Heart left ventricle (tissue), 16 donors: Measurements from ENCODE around the gene BATF3. TPM values are rescaled to one million over a fixed set of nuclear protein-coding genes. Genes with fewer than 3 reads are reported as not detected.

Experiments
- ATAC-seq, 4 donors: fragments of 200-7000 bp; cut with Tn5 transposase; one replicate each; pipeline ENCODE4 v1.9.1; 2020 to 2022; ENCODE audit warnings: moderate library complexity in 4 of 4, mild to moderate bottlenecking in 3 of 4, moderate number of reproducible peaks in 1 of 4
- DNase-seq, 5 donors: peaks; one replicate each; pipeline ENCODE4 v3.0.0-alpha.2; 2020
- H3K27ac ChIP-seq, 12 donors: fragments of 200-600 bp; sonication (generic) in 4 of 12; one replicate each; pipeline versions ENCODE4 v1.5.0 to v1.8.0; 2016 to 2022; ENCODE audit warnings: mild to moderate bottlenecking in 2 of 12
- H3K27me3 ChIP-seq, 9 donors: fragments of 200-600 bp; sonication (generic) in 2 of 9; one replicate each; pipeline versions ENCODE4 v1.5.1 to v1.8.0; 2016 to 2022; ENCODE audit warnings: mild to moderate bottlenecking in 3 of 9
- H3K36me3 ChIP-seq, 9 donors: fragments of 200-600 bp; sonication (generic) in 2 of 9; one replicate each; pipeline versions ENCODE4 v1.5.0 to v1.8.0; 2018 to 2022; ENCODE audit warnings: mild to moderate bottlenecking in 2 of 9
- H3K4me1 ChIP-seq, 12 donors: fragments of 200-600 bp; sonication (generic) in 4 of 12; one replicate each; pipeline versions ENCODE4 v1.5.0 to v1.8.0; 2016 to 2022; ENCODE audit warnings: mild to moderate bottlenecking in 3 of 12
- H3K4me3 ChIP-seq, 12 donors: fragments of 200-600 bp; sonication (generic) in 4 of 12; one replicate each; pipeline versions ENCODE4 v1.5.0 to v1.8.0; 2017 to 2022; ENCODE audit warnings: mild to moderate bottlenecking in 9 of 12, moderate library complexity in 4 of 12
- H3K9me3 ChIP-seq, 12 donors: fragments of 200-600 bp; sonication (generic) in 4 of 12; one replicate each; pipeline versions ENCODE4 v1.5.0 to v1.8.0; 2016 to 2022; ENCODE audit warnings: mild to moderate bottlenecking in 1 of 12
- CTCF ChIP-seq, 12 donors: fragments of 200-600 bp; sonication (generic) in 4 of 12; IDR thresholded peaks; one replicate each; pipeline versions ENCODE4 v1.5.0 to v1.8.0; 2018 to 2022; ENCODE audit warnings: antibody characterized with exemption in 12 of 12, mild to moderate bottlenecking in 5 of 12
- POLR2A ChIP-seq, 2 donors: fragments of 450-650 bp; IDR thresholded peaks; one replicate each; pipeline ENCODE4 v1.6.1; 2017; ENCODE audit warnings: antibody characterized with exemption in 2 of 2, mild to moderate bottlenecking in 2 of 2, moderate library complexity in 2 of 2
- WGBS, 4 donors: extraction: QIAGEN DNeasy Blood & Tissue Kit in 2 of 4; methylation state at CpG; one replicate each; pipeline versions ENCODE4 v1.1.5 to v1.1.7; 2013 to 2018; 5-methylcytosine and 5-hydroxymethylcytosine counted together
- intact Hi-C, 10 donors: fragments of 100-400 bp; cut with DNase I; formaldehyde crosslinking; loops; one replicate each; pipeline versions ENCODE4 v1.11.1 to v1.14.2; 2022
- polyA plus RNA-seq, 2 donors: library from polyadenylated mRNA; stranded (reverse); fragments of 200-250 nt; gene quantifications; one replicate each; pipeline ENCODE4 v1.2.3, GENCODE V29; 2013
- total RNA-seq, 9 donors: library from RNA; depleted of rRNA in 2 of 9; stranded (reverse); fragments of >200 nt in 2 of 9; fragmentation: NEBNext Ultra II Directional in 3 of 9; extraction: Animal tissue kit (Norgen Biotek cat#: 25700) in 3 of 9; gene quantifications; one replicate each; pipeline versions ENCODE4 v1.1.0 to v1.2.4, GENCODE V29; 2016 to 2023
- donor health status: ischemic (EF 13 %, LVEDD 7.1; RV severe dilation, severe dysfunction).
- donor health status: healthy with polysubstance abuse.
- donor health status: DM: no; HTN: yes; CAD: no.
- donor health status: DM: no; HTN: no; CAD: no.
- donor health status: ischemic (EF 25% LVEDD 6.9; RV normal size, moderate dysfunction).
- donor health status: ischemic (EF 25% LVEDD 5.7; RV mildly dilated, moderate dysfunction).
- donor health status: healthy.
- donor health status: DM: yes; HTN: yes; CAD: no.
- donor health status: ischemic (EF 35%, LVEDD 5.7; RV mildly dilated, moderate dysfunction).
- donor health status: nonischemic (EF 11% LVEDD 7.7; RV severe dilation, severe dysfunction).
- donor health status: DM: yes; HTN: yes; CAD: no.
- donor health status: PGD.
- donor health status: ischemic (EF 29% LVEDD 5.4; RV normal size, mild dysfunction).
- donor health status: nonischemic (EF 23%, LVEDD 6.1; RV moderate dilation, normal function).

The BATF3 gene
- total and polyA plus RNA-seq, 11 donors, result 0.50 to 8.9 (median 1.2) TPM; not detected in 1

- no peak for TF ChIP-seq POLR2A (IDR thresholded peaks at IDR 0.05)
- no peak for TF ChIP-seq CTCF (IDR thresholded peaks at IDR 0.05)
- H3K27ac ChIP-seq, result no peak overlapping the region
- intact Hi-C loops, result no loop called here
- no peak for DNase-seq
- no peak for ATAC-seq
- H3K4me1 ChIP-seq, result peaks cover 0 to 6% (median 0%) of the 10 kb centered on the region in 12 donors
- WGBS, 4 donors, result 88 to 96% (median 93%) methylated on average over 4 of the region's 4 CpGs
- no peaks in the 10 kb centered on the region for H3K9me3 ChIP-seq
- H3K36me3 ChIP-seq, result peaks cover 0 to 6% (median 0%) of the 10 kb centered on the region in 9 donors
- peaks cover 0 to 10% (median 0%) of the 10 kb centered on the region in 9 donors for H3K27me3 ChIP-seq
- H3K4me3 ChIP-seq, result no peak overlapping the region
Observed at GRCh38 chr1:212690816-212691403, 8.7 kb downstream of the BATF3 start.

- peaks cover 0 to under 1% (median 0%) of the 10 kb centered on the region in 9 donors for H3K27me3 ChIP-seq
- DNase-seq (no peak), ATAC-seq (no peak)
- 90 to 94% (median 91%) methylated on average over 12 of the region's 12 CpGs for WGBS, 4 donors
- intact Hi-C loops, result loop anchor here in 1 of 10 donors (5.0 kb wide), 1 partner anchor 267 kb away; no protein-coding TSS in a partner anchor
- H3K27ac ChIP-seq, result no peak overlapping the region
- TF ChIP-seq POLR2A (IDR thresholded peaks at IDR 0.05) (no peak), CTCF (IDR thresholded peaks at IDR 0.05) (no peak)
- peaks cover 0 to 14% (median 0%) of the 10 kb centered on the region in 12 donors for H3K4me1 ChIP-seq
- H3K4me3 ChIP-seq, result no peak overlapping the region
- H3K9me3 ChIP-seq, result no peaks in the 10 kb centered on the region
- peaks cover 0 to 6% (median 0%) of the 10 kb centered on the region in 9 donors for H3K36me3 ChIP-seq
Observed at GRCh38 chr1:212689758-212690529, 9.7 kb downstream of the BATF3 start.

- DNase-seq (no peak), ATAC-seq (no peak)
- TF ChIP-seq CTCF (IDR thresholded peaks at IDR 0.05), result no peak
- no peak for TF ChIP-seq POLR2A (IDR thresholded peaks at IDR 0.05)
- Histone ChIP-seq H3K9me3 (no peaks in the 10 kb centered on the region), H3K27me3 (no peaks in the 10 kb centered on the region), H3K4me3 (no peak overlapping the region), H3K27ac (no peak overlapping the region), H3K36me3 (no peaks in the 10 kb centered on the region), H3K4me1 (peaks cover 0 to 21% (median 0%) of the 10 kb centered on the region in 12 donors)
- WGBS, 4 donors, result 85 to 90% (median 87%) methylated on average over 5 of the region's 5 CpGs
- intact Hi-C loops, result loop anchor here in 1 of 10 donors (5.0 kb wide), 1 partner anchor 268 kb away; no protein-coding TSS in a partner anchor
Observed at GRCh38 chr1:212689196-212689725, 10.4 kb downstream of the BATF3 start.
